Measurements from ENCODE around the gene HMOX1. TPM values are rescaled to one million over a fixed set of nuclear protein-coding genes. Genes with fewer than 3 reads are reported as not detected.

The HMOX1 gene
- total RNA-seq, 1 experiment from 2014 or later, result 26.4 TPM

GRCh38 chr22:35378621-35379020 is 2.3 kb upstream of the HMOX1 start:
- Histone ChIP-seq H3K27me3 (ENCODE audit: insufficient read depth, low read length) (no peaks in the 10 kb centered on the region), H3K79me2 (ENCODE audit: insufficient read depth, low read length) (peaks cover 10% of the 10 kb centered on the region), H3K4me2 (ENCODE audit: low read length) (no peak overlapping the region), H4K20me1 (ENCODE audit: insufficient read depth) (no peaks in the 10 kb centered on the region), H3K36me3 (ENCODE audit: control insufficient read depth in 1 of 2, insufficient read depth in 2 of 2, low read length in 2 of 2) (no peaks in the 10 kb centered on the region; a peak in 1 of 4 replicates), H3K4me3 (replicated peaks in 1 of 2; ENCODE audit: low read depth in 1 of 2, low read length in 2 of 2) (no peak overlapping the region), H2AFZ (ENCODE audit: low read depth, low read length, poor library complexity, severe bottlenecking) (no peak overlapping the region), H3K9me2 (ENCODE audit: insufficient read depth) (no peaks in the 10 kb centered on the region), H3K27ac (ENCODE audit: low read depth, low read length) (no peak overlapping the region), H3K4me1 (ENCODE audit: control insufficient read depth in 1 of 2, insufficient read depth in 2 of 2, low read length in 2 of 2) (peaks cover 28 to 68% of the 10 kb centered on the region in 2 experiments), H3K9ac (ENCODE audit: low read length) (no peak overlapping the region), H3K9me3 (ENCODE audit: control insufficient read depth in 1 of 2, insufficient read depth in 1 of 2, low read depth in 1 of 2, low read length in 2 of 2) (no peaks in the 10 kb centered on the region)
- ChIA-PET RAD21 (ENCODE audit: low non-redundant PET in 1 of 2, low total read pairs in 2 of 2, uncharacterized antibody in 2 of 2, unreplicated experiment in 2 of 2) (no interaction called here), CTCF (no interaction called here), POLR2A (no interaction called here)
- BruUV-seq (replicated peaks), result no TSS peak
- ATAC-seq (no peak), DNase-seq (ENCODE audit: low read depth, low spot score) (no peak)
- TF ChIP-seq YY1 (IDR thresholded peaks at IDR 0.05; ENCODE audit: extremely low read depth, insufficient replicate concordance, low read depth, low read length), result no peak
- TF ChIP-seq REST (IDR thresholded peaks at IDR 0.05; ENCODE audit: low read depth), result no peak
- TF ChIP-seq EGR1 (IDR thresholded peaks at IDR 0.05; ENCODE audit: low read depth), result no peak
- no peak for TF ChIP-seq FOSL1 (IDR thresholded peaks at IDR 0.05; ENCODE audit: low read depth)
- no peak for TF ChIP-seq CBX3 (IDR thresholded peaks at IDR 0.05; ENCODE audit: low read depth)
- no peak for TF ChIP-seq SP1 (IDR thresholded peaks at IDR 0.05; ENCODE audit: low read depth)
- no peak for TF ChIP-seq JUND (IDR thresholded peaks at IDR 0.05)
- TF ChIP-seq, protein P1, sequence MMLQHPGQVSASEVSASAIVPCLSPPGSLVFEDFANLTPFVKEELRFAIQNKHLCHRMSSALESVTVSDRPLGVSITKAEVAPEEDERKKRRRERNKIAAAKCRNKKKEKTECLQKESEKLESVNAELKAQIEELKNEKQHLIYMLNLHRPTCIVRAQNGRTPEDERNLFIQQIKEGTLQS (IDR thresholded peaks at IDR 0.05), result no peak
- no peak for TF ChIP-seq ZNF274 (IDR thresholded peaks at IDR 0.05; ENCODE audit: low read depth, low read length)
- TF ChIP-seq SRF (IDR thresholded peaks at IDR 0.05; ENCODE audit: low read depth), result no peak
- no peak for TF ChIP-seq POLR2AphosphoS5 (IDR thresholded peaks at IDR 0.05; ENCODE audit: low read depth, low read length)
- TF ChIP-seq EZH2 (IDR thresholded peaks at IDR 0.05), result no peak
- TF ChIP-seq ELF1 (IDR thresholded peaks at IDR 0.05; ENCODE audit: borderline replicate concordance, low read depth), result no peak
- no peak for TF ChIP-seq CEBPB (IDR thresholded peaks at IDR 0.05; ENCODE audit: low read depth)
- TF ChIP-seq SIN3A (IDR thresholded peaks at IDR 0.05; ENCODE audit: low read depth), result no peak
- no peak for TF ChIP-seq POLR2A (IDR thresholded peaks at IDR 0.05; ENCODE audit: borderline replicate concordance, extremely low read depth, insufficient read depth, insufficient read length)
- no peak for TF ChIP-seq TCF7L2 (IDR thresholded peaks at IDR 0.05; ENCODE audit: borderline replicate concordance, extremely low read depth, insufficient read depth, insufficient read length)
- TF ChIP-seq ZFX (IDR thresholded peaks at IDR 0.05), result no peak
- intact Hi-C loops (cut with micrococcal nuclease), result loop anchor here (10.0 kb wide), 1 partner anchor 456 kb away; no protein-coding TSS in a partner anchor

Measured in HCT116 (cell line).